OCI-LY1 (cell line): ENCODE results near the gene PNMA8C.
"Not testable (repeated sequence)": the region's sequence is repeated elsewhere in the genome, so short reads cannot be mapped to it uniquely, and the experiment has no call there.

Source experiments
- H2AFZ ChIP-seq: fragments of 200-600 bp; sonication (generic), shearing (Covaris generic); 2 replicates; pipeline ENCODE4 v1.6.0; 2014; ENCODE audit warnings: antibody characterized with exemption, mild to moderate bottlenecking, low read length
- H3F3A ChIP-seq: fragments of 200-600 bp; sonication (generic), shearing (Covaris generic); 2 replicates; pipeline ENCODE4 v1.6.0; 2014; ENCODE audit warnings: mild to moderate bottlenecking, antibody characterized with exemption, low read length, moderate library complexity; ENCODE audit not compliant: insufficient read depth
- H3K27ac ChIP-seq: fragments of 200-600 bp; sonication (generic); 2 replicates; pipeline ENCODE4 v1.5.1; 2014; ENCODE audit warnings: low read length, mixed run types, mild to moderate bottlenecking, low read depth; ENCODE audit not compliant: poor library complexity, severe bottlenecking
- H3K27me3 ChIP-seq: fragments of 200-600 bp; sonication (generic); 2 replicates; pipeline ENCODE4 v1.6.0; 2014; ENCODE audit warnings: antibody characterized with exemption, mild to moderate bottlenecking, low read length, moderate library complexity; ENCODE audit not compliant: insufficient read depth
- H3K36me3 ChIP-seq: fragments of 200-600 bp; sonication (generic); 2 replicates; pipeline ENCODE4 v1.6.1; 2014; ENCODE audit warnings: mild to moderate bottlenecking, antibody characterized with exemption, low read length, moderate library complexity, mixed read lengths; ENCODE audit not compliant: insufficient read depth
- H3K4me1 ChIP-seq: fragments of 200-600 bp; sonication (generic); 2 replicates; pipeline ENCODE4 v1.5.1; 2014; ENCODE audit warnings: mild to moderate bottlenecking, low read length, moderate library complexity; ENCODE audit not compliant: insufficient read depth, severe bottlenecking
- H3K4me2 ChIP-seq: fragments of 200-600 bp; sonication (generic), shearing (Covaris generic); 2 replicates; pipeline ENCODE4 v1.6.1; 2014; ENCODE audit warnings: low read length
- H3K4me3 ChIP-seq: fragments of 200-600 bp; sonication (generic); 2 replicates; pipeline ENCODE4 v1.5.1; 2014; ENCODE audit warnings: low read length, low read depth, mild to moderate bottlenecking, mixed read lengths; ENCODE audit not compliant: poor library complexity, severe bottlenecking
- H3K79me2 ChIP-seq: fragments of 200-600 bp; shearing (Covaris generic); 2 replicates; pipeline ENCODE4 v1.6.1; 2016; ENCODE audit warnings: mixed run types, low read length, mixed read lengths; ENCODE audit not compliant: insufficient read depth
- H3K9ac ChIP-seq: fragments of 200-600 bp; sonication (generic), shearing (Covaris generic); 2 replicates; pipeline ENCODE4 v1.6.1; 2014; ENCODE audit warnings: mild to moderate bottlenecking, low read length, mixed read lengths
- H3K9me2 ChIP-seq: fragments of 200-600 bp; sonication (generic), shearing (Covaris generic); 2 replicates; pipeline ENCODE4 v1.6.1; 2014; ENCODE audit warnings: low read depth, mild to moderate bottlenecking, low read length, mixed read lengths
- H3K9me3 ChIP-seq: fragments of 200-600 bp; shearing (Covaris generic); 2 replicates; pipeline ENCODE4 v1.6.1; 2014; ENCODE audit warnings: low read length, mixed read lengths
- H4K20me1 ChIP-seq: fragments of 200-600 bp; sonication (generic), shearing (Covaris generic); 2 replicates; pipeline ENCODE4 v1.6.0; 2016; ENCODE audit warnings: mild to moderate bottlenecking, low read length; ENCODE audit not compliant: insufficient read depth
- EZH2 ChIP-seq: fragments of 200-600 bp; sonication (generic), shearing (Covaris generic); IDR thresholded peaks from 2 replicates; pipeline ENCODE4 v1.8.0; 2017; ENCODE audit warnings: borderline replicate concordance, mixed run types, mild to moderate bottlenecking, antibody characterized with exemption, low read length, moderate library complexity, mixed read lengths
- TF ChIP-seq, protein P1 (sequence below): fragments of 200-600 bp; sonication (generic), shearing (Covaris generic); IDR thresholded peaks from 2 replicates; pipeline ENCODE4 v1.5.1; 2017; ENCODE audit warnings: mild to moderate bottlenecking, antibody characterized with exemption, low read length, moderate library complexity, mixed read lengths

The PNMA8C gene

DNA sequence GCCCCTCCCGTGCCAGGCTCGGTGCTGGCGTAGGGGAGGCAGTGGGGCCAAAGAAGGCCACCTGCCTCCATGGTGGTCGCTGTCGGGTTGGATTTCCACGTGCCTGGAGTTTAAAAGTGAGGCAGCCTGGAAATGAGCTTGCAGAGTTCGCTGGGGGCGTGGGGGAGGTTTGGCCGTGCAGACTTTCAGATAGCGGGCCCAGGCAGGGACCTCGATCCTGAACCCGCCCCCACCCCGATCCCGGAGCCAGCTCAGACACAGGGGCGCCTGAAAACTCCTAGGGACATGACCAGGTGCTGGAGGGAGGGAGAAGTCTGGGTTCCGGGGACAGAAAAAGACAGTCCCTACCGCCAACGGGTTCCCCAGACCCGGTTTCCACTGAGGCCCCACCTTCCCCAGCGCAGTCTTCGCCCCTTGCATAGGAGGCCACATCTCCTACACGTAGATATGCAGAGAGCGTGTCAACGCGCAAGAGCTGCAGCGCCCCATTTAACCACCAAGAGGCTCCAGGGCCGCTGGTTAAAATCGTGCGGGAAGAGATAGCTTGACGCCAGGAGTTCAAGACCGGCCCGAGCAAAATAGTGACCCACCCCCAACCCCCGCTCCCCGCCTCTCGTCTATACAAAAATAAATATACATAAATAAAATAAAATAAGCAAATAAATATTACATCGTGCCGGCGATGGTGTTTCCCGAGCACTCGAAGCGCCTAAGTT, 23.8 kb downstream of the PNMA8C start:
- Histone ChIP-seq H3K36me3 (no peaks in the 10 kb centered on the region), H4K20me1 (no peaks in the 10 kb centered on the region), H3K4me1 (no peaks in the 10 kb centered on the region), H3K4me3 (no peak overlapping the region), H2AFZ (no peak overlapping the region), H3K27ac (no peak overlapping the region), H3F3A (no peaks in the 10 kb centered on the region), H3K79me2 (no peaks in the 10 kb centered on the region), H3K4me2 (no peak overlapping the region), H3K9me3 (no peaks in the 10 kb centered on the region), H3K27me3 (no peaks in the 10 kb centered on the region), H3K9me2 (no peaks in the 10 kb centered on the region), H3K9ac (no peak overlapping the region)
- TF ChIP-seq, protein P1, sequence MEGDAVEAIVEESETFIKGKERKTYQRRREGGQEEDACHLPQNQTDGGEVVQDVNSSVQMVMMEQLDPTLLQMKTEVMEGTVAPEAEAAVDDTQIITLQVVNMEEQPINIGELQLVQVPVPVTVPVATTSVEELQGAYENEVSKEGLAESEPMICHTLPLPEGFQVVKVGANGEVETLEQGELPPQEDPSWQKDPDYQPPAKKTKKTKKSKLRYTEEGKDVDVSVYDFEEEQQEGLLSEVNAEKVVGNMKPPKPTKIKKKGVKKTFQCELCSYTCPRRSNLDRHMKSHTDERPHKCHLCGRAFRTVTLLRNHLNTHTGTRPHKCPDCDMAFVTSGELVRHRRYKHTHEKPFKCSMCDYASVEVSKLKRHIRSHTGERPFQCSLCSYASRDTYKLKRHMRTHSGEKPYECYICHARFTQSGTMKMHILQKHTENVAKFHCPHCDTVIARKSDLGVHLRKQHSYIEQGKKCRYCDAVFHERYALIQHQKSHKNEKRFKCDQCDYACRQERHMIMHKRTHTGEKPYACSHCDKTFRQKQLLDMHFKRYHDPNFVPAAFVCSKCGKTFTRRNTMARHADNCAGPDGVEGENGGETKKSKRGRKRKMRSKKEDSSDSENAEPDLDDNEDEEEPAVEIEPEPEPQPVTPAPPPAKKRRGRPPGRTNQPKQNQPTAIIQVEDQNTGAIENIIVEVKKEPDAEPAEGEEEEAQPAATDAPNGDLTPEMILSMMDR, result no peak

DNA sequence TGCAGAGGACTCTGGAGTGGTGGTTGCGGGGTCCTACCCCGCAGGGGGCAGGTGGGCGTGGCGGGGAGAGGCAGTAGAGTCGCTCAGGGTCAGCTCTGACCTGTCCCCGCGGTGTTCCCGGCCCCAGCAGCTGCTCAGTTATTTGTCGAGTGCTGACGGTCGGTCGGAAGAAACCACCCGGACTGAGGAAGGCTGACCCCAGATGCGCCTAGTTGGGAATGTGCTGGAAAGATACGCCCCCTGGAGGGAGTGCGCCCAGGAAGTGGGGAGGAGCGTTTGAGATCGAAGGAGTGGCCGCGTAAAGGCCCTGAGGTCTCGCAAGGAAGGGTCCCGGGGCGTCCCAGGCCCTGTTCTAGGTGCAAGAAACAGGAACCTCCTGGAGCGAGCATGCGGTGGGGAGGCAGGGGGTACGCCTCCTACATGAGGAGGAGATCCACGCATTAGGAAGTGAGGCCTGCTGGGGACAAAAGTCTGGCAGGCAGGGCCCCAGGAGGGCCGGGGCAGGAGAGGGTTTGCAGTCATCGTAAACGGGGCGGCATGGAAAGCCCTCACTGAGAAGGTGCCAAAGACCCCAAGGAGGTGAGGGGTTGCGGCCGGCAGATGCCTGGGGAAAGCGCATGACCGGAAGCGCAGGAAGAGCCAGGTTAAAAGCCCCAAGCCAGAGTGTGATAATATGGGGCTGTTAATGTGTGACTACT, 24.5 kb downstream of the PNMA8C start:
- H3K79me2 ChIP-seq, result no peaks in the 10 kb centered on the region
- no peaks in the 10 kb centered on the region for H4K20me1 ChIP-seq
- no peak overlapping the region for H3K9ac ChIP-seq
- H3F3A ChIP-seq, result no peaks in the 10 kb centered on the region
- no peak overlapping the region for H2AFZ ChIP-seq
- H3K27me3 ChIP-seq, result no peaks in the 10 kb centered on the region
- no peak overlapping the region for H3K4me2 ChIP-seq
- no peak for TF ChIP-seq EZH2
- TF ChIP-seq, protein P1, result no peak
- H3K36me3 ChIP-seq, result no peaks in the 10 kb centered on the region
- no peak overlapping the region for H3K27ac ChIP-seq
- no peaks in the 10 kb centered on the region for H3K9me3 ChIP-seq
- H3K4me1 ChIP-seq, result no peaks in the 10 kb centered on the region
- H3K4me3 ChIP-seq, result no peak overlapping the region
- H3K9me2 ChIP-seq, result no peaks in the 10 kb centered on the region

DNA sequence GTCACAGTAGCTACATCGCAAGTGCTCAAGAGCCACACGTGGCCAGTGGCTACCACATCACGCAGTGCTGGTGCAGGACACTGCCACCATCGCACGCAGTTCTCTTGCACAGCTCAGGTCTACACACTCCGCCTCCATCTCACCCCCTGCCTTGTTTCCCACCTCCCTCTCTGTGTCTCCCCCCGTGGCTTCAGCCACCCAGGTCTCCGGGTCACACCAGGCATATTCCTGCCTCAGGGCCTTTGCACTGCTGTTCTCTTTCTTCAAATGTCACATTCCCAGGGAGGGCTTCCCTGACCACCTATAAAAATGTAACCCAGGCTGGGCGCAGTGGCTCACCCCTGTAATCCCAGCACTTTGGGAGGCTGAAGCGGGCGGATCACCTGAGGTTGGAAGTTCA, 26.0 kb downstream of the PNMA8C start:
- H3K27me3 ChIP-seq, result no peaks in the 10 kb centered on the region
- H3K4me1 ChIP-seq, result no peaks in the 10 kb centered on the region
- H3K4me2 ChIP-seq, result no peak overlapping the region
- TF ChIP-seq EZH2, result no peak
- TF ChIP-seq, protein P1, result no peak
- no peak overlapping the region for H3K27ac ChIP-seq
- H3K9me3 ChIP-seq, result no peaks in the 10 kb centered on the region
- no peak overlapping the region for H3K4me3 ChIP-seq
- no peak overlapping the region for H2AFZ ChIP-seq
- H4K20me1 ChIP-seq, result no peaks in the 10 kb centered on the region
- no peaks in the 10 kb centered on the region for H3K79me2 ChIP-seq
- no peaks in the 10 kb centered on the region for H3K9me2 ChIP-seq
- H3K9ac ChIP-seq, result no peak overlapping the region
- no peaks in the 10 kb centered on the region for H3F3A ChIP-seq
- no peaks in the 10 kb centered on the region for H3K36me3 ChIP-seq

DNA sequence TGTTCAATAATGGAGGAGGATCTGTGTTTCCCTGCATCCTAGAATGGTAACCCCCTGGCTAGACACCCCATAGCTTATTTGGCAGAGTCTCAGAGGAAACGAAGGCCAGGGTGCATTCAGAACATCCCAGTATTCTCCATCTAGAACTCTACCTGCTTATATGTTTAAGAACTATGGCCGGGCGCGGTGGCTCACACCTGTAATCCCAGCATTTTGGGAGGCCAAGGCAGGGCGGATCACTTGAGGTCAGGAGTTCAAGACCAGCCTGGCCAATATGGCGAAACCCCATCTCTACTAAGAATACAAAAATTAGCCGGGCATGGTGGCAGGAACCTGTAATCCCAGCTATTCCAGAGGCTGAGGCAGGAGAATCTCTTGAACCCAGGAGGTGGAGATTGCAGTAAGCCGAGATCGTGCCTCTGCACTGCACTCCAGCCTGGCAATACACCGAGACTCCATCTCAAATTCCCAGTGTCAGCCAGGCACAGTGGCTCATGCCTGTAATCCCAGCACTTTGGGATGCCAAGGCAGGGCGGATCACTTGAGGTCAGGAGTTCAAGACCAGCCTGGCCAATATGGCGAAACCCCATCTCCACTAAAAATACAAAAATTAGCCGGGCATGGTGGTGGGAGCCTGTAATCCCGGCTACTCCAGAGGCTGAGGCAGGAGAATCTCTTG, 30.8 kb downstream of the PNMA8C start:
- not testable (repeated sequence) for H3K79me2 ChIP-seq, H3K27me3 ChIP-seq, H3K9me2 ChIP-seq, H3K4me3 ChIP-seq, H4K20me1 ChIP-seq, H2AFZ ChIP-seq, H3F3A ChIP-seq, H3K27ac ChIP-seq, H3K36me3 ChIP-seq, H3K9me3 ChIP-seq, H3K4me1 ChIP-seq, H3K4me2 ChIP-seq, H3K9ac ChIP-seq
